NCI-H524 (cell line): ENCODE measurements around the gene ENOX1.

ENCODE experiments used
- DNase-seq, 2 experiments: peaks; one replicate each; lab custom pipeline; 2025; lab: John Stamatoyannopoulos, UW

The ENOX1 gene

DNA sequence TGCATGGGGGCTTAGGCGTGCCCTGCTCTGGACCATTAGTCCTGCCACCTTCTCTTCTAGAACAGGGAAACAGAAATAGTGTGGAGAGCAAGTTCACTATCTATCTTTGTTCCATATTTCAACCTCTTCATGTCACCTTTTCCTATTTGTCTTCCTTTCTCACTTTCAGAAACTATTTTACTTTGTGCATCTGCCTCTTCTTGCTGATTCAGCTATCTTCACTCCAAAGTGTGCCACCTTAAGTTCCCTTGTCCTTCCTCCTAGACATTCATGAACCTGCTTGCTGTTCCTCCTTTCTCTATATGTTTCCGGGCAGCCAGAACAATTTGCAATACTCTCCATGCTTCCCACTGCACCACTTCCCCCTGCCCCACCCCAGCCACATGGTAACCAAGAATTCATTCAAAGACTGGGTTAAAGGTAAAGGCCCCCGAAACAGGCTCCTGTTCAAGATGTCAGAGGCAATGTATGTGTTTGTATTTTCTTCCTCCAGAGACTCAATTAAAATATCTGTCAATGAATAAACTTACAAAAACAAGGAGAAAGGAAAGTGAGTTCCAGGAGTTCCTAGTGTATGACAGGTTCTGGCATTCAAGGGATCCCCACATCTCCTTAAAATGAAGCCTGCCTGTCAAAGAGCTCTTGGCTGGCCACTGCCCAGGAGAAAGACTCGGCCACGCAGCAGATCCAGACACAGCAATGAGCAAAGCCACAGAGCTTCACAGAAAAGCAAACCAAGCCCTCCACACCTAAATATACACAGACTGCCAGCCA, 495.3 kb downstream of the ENOX1 start:
- DNase-seq = no peak

DNA sequence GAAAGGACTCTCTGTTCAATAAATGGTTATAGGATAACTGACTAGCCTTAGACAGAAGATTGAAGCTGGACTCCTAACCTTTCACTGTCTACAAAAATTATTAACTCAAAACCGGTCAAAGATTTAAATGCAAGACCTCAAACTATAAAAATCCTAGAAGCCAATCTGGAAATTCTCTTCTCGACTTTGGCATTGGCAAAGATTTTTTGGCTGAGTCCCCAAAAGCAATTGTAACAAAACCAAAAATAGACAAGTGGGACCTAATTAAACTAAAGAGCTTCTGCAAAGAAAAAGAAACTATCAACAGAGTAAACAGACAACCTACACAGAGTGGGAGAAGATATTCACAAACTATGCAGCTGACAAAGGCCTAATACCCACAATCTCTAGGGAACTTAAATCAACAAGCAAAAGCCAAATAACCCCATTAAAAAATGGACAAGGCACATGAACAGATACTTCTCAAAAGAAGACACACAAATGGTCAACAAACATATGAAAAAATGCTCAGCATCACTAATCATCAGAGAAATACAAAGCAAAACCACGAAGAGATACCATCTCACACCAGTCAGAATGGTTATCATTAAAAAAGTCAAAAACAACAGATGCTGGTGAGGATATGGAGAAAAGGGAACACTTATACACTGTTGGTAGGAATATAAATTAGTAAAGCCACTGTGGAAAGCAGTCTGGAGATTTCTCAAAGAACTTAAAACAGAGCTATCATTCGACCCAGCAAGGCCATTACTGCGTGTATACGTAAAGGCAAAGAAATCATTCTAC, 497.1 kb downstream of the ENOX1 start:
- DNase-seq = no peak

DNA sequence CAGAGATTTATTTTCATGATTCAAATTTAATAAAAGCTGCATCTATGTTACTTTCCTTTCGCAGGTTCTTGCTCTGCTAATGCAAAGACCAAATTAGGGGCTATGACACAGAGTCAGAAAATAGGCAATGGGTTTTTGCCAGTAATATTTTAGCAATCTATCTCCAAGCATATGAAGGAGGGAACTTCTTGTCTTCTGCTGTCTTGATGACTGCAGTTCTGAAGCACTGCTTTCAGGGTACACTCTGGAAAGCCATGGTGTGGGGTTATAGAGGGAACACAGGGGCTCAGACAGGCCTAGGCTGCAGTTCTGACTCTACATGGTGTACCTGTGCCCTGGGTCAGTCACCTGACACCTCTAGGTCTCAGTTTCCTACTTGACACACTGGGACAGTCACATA, 500.0 kb downstream of the ENOX1 start:
- DNase-seq = no peak

DNA sequence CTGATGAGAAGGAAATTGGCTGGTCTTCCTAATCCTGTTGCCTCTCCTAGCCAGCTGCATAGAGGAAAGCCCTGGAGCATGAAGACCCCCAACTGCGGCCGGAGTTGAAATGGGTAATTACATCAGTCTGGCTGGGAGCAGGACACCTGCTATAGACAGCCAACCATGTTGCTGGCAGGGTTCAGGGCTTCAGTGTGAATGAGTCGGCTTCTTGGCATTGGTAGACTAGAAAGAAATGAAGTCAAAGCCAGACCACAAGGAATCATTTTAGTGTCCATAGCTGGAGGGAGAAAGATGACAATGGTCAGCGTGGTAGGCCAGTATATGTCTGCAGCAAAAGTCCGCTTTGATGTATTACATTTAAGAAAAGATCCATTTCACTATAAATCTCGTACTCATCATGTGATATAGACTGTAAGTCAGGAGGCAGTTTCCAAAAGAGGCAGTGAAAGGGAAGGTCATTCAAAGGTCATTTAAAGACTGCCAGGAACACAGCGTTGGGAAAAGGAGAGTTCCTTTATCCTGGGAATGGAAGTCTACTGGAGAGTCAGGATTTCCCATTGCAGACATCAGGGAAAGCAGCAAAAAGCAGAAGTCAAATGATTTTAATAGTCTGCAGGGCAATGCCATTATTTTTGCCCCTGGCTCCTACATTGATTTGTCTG, 500.7 kb downstream of the ENOX1 start:
- DNase-seq = no peak

DNA sequence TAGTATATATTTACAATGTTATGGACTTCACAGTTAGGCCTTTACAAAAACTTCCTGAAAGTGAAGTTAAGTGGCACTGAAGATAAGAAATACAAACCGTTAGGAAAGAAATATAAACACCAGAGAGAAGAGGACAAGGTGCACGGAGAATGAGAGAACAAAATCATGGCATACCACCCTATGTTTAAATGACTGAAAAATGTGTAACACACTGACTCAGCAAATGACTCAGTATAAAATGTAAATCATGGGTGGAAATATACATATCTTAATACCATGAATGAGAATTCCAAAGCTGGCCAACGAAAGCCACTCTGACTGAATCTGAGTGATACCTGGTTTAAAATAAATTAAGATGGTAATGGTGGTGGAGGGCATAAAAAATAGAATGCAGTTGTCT, 502.6 kb downstream of the ENOX1 start:
- no peak for DNase-seq

DNA sequence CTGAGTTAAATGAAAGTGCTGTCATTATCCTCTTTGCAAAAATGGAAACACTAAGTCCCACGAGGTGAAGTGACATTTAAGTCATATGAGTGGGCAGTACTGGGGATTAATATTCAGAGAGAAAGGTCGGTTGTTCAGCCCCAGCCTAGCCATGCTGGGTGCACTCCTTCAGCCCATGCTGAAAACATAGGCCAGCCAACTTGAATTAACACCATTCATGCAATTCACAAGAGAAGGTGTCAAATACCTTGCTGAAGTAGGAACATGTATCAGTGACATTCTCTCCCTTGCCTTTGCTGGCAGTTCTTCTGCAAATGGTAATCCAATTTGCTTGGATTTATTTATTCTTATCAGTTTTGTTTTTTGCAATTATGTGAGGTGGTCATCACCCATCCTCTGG, 507.1 kb downstream of the ENOX1 start:
- no peak for DNase-seq

DNA sequence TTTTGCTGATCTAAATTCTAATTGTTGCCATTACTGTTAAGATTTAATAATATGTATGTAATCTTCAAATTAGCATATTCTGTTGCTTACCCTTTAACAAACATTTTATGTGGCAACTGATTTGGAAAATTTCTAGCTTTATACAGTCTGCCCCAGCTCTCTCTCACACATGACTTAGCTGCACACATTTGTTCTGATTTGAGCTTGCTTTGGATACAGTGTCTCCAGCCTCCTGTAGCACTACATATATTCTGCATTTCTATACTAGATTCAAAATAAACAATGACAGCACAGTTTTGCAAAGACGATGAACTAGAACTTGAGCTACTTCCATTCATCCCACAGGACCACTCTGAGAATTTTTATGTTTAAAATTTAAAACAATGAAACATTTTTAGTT, 508.6 kb downstream of the ENOX1 start:
- no peak for DNase-seq

DNA sequence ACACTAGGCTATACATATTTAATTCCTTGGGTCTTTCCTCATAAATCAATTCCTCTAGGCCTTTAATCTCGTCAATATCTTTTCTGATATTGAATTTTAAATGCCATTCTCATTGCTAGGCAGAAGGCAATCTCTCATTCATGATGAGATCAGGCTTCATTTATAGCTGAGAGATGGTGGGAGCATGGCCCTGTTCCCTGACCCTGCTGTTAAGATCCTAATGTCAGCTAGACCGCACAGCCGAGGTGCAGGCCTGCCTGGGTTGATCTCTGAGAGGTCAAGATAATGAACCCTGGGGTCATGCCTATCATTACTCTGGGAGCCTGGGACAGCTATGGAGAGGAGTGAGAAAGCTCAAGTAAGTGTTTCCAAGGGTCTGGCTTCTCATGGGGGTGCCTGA, 509.6 kb downstream of the ENOX1 start:
- DNase-seq = no peak

DNA sequence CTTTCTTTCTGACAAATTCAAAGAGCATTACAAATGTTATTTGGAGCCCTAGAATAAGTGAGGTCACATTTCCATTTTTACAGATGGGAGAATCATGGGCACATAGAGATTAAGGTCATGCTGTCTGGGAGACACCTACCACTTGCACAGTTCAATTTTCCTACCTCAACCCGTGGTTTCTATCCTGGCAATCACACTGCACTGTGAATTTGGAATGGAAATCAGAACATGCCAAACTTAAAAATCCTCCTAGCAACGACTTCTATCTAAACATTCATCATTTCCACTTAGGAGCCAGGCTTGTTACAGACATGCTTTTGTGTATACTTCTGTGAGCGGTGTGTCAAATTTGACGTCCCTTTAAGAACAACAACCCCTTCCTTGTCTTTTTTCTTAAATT, 511.9 kb downstream of the ENOX1 start:
- no peak for DNase-seq

DNA sequence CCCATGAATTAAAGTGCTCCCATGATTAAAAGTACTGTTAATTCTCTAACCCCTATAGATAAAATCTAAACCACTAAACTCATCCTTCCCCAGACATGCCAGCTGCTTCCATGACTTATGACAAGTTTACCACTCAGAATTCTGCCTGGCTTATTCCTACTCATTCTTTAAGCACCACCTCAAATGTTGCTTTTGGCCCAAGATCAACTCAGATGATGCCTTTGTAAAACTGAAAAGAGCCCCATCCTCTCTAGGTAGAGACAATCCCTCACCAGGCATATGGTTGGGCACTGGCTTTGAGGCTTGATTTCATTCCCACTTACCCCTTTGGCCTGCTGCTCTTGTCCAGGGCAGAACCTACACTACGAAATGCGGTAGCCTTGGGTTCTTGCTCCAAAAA, 513.4 kb downstream of the ENOX1 start:
- peak; percentile 10 to 26 for DNase-seq

DNA sequence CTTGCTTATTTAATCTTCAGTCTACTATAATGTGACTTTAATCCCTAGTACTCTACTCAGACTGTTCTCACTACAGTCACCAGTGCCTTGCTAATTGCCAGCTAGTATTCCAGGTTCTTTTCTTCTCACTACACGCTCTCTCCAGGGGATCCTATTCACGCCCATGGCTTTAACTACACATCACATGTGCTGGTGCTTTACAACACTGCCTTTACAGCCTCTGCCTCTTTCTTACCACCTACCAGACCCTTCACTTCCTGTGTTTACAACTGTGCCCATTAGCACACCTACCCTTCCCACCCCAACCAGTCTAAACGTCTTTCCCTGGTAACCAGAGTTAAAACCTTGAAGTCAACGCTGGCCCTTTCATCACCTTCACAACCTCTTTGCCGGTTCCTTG, 513.9 kb downstream of the ENOX1 start:
- DNase-seq = no peak

DNA sequence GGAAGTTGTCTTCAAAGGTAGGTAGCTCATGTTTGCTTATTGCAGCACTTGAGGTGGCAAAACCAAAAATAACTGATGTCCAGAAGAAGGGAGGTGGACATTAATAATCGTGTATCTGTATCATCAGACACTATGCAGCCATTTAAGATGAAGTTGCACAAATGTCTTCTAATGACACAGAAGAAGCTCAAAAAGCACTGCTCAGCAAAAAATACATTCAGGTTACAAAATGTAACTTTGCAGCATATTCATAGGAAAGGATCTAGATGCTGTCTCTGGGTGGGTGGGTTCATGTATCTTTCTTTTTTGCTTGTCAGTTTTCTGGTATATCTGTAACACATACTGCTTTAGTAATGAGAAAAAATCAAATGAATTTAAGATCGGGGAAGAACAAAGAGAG, 515.6 kb downstream of the ENOX1 start:
- DNase-seq = no peak

DNA sequence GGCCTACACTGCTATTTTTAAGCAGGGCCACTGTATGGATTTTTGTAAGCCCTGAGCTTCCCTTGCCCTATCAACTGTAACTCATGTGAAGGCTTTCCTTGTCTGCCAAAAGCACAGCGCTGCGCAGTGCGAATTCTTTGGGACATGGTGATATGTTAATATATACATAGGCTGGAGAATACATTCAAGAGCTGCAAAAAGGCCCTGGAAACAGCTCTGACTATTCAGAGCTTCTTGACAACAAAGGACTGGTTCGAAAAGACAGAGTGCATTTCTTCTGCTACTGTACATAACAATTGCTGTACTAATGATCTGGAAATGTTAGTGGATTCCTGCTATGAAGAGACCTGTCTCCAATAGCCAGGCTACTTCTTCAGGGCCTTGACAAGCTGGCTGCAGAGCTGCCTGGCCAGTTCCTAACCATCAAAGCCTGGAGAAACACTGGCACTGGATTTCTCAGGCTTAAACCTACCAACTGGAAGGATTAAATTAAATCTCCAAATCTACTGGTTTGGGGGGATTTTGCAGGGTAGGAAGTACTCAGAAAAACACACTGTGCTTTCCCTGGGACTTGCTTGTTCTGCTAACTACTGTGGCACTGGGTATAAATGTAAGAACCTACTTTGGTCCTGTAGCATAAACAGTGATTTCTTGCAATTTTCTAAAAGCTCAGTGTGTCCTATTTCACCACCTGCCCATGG, 516.5 kb downstream of the ENOX1 start:
- DNase-seq = no peak

DNA sequence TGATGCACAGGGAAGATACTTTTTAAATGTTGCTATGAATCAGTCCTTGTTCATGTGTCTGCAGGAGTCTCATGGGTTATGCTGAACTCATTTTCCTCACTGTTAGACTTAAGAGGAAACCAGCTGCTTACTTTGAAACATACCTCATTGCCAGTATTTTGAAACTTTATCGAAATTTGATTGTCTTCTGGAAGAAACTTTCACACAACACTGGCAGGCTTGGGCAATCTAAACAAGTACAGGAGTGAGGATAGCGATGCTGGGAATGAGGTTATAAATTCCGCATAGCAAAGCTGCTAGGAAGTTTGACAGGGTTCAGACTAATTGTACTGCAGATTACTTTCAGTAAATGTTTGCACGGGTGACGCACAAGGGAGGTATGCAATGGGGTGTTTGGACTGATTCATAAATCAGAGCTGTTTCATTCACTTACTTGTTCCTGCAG, 517.7 kb downstream of the ENOX1 start:
- DNase-seq = no peak

DNA sequence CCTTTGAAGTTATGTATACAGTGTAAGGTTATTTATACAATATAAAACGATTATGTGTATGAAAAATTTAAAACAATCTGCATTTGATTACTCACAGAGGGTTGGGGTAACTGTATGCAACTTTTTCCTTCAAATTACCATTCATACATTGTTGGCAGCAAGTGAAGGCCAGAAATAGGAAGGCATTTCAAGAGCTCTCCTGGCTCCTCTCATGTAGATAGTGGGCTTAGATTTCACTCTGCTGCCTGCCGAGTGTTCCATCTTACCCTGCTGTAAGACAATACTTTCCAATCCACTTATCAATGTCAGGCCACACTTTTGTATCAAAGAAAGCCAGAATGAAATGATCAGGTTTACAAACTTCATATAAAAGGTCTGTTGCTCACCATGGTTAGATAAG, 518.1 kb downstream of the ENOX1 start:
- DNase-seq = peak in 1 of 2 experiments; percentile 56

DNA sequence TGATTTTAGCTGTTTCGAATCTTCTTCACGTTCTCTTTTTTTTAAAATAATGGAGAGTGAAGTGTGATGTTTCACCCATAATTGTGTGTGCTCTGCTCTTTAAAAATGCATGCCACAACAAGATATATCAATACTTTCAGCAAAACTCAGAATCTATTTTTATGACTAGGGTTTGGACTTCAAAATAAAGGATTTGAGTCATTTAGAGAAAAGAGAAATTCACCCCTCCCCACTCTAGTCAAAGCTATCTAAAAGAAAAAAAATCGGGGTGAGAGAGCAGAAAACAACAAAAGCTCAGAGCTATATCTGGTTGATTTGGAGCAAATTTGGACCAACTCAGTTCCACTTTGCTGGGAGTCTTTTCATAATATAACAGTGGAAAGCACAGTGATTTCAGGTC, 518.9 kb downstream of the ENOX1 start:
- no peak for DNase-seq

DNA sequence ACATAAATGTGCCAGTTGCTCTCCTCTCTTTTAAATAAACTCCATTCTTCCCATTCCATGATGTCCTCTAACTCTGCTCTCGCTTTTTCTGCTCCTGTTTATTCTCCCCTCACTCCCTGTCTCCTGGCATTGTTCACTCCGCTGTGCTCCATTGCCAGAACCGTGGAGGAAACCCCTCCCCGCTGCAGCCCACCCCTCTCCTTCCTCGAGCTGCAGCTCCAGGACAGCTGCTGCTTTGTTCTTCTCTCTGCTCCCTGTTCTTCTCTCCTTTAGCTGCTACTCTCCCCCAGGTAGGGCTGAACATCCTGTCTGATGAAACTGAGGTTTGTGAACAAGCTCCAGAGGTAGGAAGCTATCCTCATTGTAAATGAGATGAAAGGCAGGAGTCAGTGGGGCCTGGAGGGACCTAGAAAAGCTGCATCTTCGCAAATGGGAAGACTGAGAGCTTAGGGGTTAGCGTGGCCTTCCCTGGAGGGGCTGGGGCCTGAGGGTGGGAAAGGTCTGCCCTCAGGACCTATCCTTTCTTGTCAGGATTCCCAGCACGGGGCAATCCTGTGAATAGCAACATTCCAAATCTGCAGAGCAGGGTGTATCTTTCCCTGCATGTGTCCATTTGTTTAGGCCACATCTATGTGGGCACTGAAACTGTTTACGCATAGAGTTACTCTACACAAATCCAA, 519.7 kb downstream of the ENOX1 start:
- no peak for DNase-seq

DNA sequence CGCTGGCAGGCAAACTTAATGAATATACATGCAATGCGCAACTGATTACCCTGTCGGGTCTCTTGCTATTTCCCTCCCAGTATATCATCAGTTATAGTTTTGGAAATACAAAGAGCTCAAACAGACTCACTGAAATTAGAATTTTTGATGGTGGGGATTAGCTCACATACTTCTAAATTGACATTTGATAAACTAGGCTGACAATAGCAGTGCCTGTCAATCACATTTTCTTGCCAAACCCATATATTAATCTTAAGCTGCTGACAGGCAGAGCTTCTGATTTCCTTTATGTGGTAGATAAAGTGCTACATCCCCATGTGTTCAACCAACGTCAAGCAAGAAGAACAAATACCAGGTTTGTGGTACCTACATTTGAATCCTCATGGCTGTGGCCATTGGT, 521.7 kb downstream of the ENOX1 start:
- no peak for DNase-seq

DNA sequence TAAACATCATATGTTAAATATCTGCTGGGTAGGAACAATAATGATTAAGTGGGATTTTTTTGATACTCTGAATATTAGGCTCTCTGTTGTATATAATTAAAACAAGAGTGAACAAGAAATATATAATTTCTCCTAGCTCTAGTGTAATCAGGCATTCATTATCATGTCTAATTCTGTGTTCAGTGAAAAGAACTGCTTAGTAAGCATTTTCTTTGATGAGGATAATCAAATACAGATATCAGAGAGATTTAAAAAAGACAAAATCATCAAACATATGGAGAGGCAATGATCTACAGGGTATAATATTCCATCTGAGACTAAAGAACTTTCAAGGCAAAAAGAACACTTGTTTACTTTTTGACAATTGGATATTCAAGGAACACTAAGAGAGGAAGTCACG, 522.3 kb downstream of the ENOX1 start:
- no peak for DNase-seq

DNA sequence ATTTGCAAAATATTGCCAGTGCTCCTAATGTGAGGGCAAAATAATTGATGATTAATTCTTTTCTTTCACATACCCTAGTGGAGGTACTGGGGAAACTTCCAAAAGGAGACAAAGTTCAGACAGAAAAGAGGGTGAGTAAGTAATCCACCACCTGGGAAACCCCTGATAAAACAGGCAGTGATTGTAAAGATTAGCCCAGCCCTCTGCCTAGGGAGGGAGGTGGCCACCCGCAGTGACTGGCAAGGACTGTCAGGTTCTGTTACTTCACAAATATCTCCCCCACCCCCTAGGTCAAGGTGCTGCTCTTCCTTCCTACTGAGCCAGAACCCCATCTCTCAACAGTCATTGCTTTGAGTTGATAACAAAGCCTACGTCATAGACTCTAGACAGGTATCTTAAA, 523.7 kb downstream of the ENOX1 start:
- no peak for DNase-seq

DNA sequence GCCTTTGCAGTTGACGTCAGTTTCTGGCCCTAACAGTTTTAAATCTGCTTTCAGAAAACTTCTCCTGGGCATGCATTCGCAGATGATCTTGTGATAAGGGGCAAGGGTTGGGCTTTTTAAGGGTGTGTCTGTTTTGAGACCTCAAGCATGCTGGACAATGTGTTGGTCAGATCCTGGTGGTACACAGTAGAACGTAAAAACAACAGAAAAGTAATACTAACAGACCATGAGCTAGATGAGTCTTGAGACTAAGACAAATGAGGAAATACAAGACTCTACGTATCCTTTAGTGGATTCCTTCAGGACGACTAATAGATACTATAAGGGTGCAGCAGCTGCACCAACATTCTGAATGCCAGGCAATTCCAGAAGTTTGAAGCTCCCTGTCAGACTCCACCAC, 525.8 kb downstream of the ENOX1 start:
- DNase-seq = no peak

DNA sequence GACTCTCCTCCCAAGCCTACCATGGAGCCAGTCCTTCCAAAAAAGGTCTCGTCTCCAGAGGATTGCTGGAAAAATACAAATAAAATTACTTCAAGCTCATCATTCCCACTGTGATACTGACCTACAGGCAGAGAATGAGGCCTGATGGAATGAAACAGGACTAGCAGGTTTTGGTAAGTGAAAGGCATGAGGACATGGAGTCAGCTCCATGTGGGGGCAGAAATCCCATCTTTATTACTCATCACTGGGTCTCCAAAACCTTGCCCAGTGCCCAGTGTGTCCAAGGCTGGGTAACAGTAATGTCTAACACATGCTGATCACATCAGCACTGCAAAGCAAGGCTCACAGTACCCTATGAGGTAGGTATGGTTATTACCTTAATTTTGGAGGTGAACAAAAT, 528.0 kb downstream of the ENOX1 start:
- DNase-seq = no peak
